Tibial artery (tissue), 4 donors: ENCODE results near the gene OR5D14.

ENCODE experiments used
- DNase-seq, 2 donors: peaks; one replicate each; pipeline ENCODE4 v3.0.0-alpha.2; 2019
- H3K27ac ChIP-seq, 2 donors: fragments of 200-600 bp; sonication (generic) in 1 of 2; 1 replicate in 1 of 2; 2 replicates in 1 of 2; pipeline ENCODE4 v1.5.1; 2018 to 2019; ENCODE audit warnings: mild to moderate bottlenecking in 1 of 2
- H3K27me3 ChIP-seq, 2 donors: fragments of 200-600 bp; sonication (generic) in 1 of 2; one replicate each; pipeline versions ENCODE4 v1.5.1 to v1.6.0; 2016 to 2019
- H3K36me3 ChIP-seq, 3 donors: fragments of 200-600 bp; sonication (generic) in 2 of 3; one replicate each; pipeline ENCODE4 v1.5.1; 2016 to 2019; ENCODE audit warnings: mild to moderate bottlenecking in 2 of 3
- H3K4me1 ChIP-seq, 4 donors: fragments of 200-600 bp; sonication (generic) in 2 of 4; 1 replicate in 3 of 4; 2 replicates in 1 of 4; pipeline ENCODE4 v1.5.1; 2016 to 2019
- H3K4me3 ChIP-seq, 2 donors: fragments of 200-600 bp; sonication (generic) in 1 of 2; 1 replicate in 1 of 2; 2 replicates in 1 of 2; pipeline ENCODE4 v1.5.1; 2018 to 2019; ENCODE audit warnings: mild to moderate bottlenecking in 2 of 2
- H3K9me3 ChIP-seq, 3 donors: fragments of 200-600 bp; sonication (generic) in 1 of 3; one replicate each; pipeline ENCODE4 v1.5.1; 2016 to 2019
- intact Hi-C: fragments of 100-400 bp; cut with DNase I; formaldehyde crosslinking; loops from one replicate; pipeline ENCODE4 v1.15.0; 2023; ENCODE audit warnings: low total_unique reads
- TF ChIP-seq, protein P1 (sequence below), 2 experiments: fragments of 200-600 bp in 1 of 2; fragments of 450-650 bp in 1 of 2; IDR thresholded peaks; one replicate each; pipeline ENCODE4 v1.5.1; 2017 to 2019; ENCODE audit warnings: antibody characterized with exemption in 2 of 2, mild to moderate bottlenecking in 1 of 2, moderate library complexity in 1 of 2

OR5D14 gene

DNA sequence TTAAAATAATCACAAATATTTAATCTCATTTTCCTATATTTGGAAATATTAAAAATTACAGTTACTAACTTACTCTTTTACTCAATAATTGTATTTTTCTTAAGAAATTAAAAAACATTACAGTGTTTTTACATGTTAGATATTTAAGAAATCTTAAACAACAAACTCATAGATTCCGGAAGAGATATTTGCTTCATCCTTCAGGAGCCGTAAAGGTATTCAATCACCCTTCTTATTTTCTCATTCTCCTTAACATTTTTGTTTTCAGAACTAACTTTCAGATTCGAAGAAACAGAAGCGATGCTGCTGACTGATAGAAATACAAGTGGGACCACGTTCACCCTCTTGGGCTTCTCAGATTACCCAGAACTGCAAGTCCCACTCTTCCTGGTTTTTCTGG is 24.0 kb downstream of the OR5D14 start, which contains the start of gene OR5D18:
Gene OR5D18, plus strand, starts transcription at position 301 of the 400 bp plus-strand sequence. Its CDS starts 0 bp downstream, at position 301.
- no peak for DNase-seq
- TF ChIP-seq, protein P1, sequence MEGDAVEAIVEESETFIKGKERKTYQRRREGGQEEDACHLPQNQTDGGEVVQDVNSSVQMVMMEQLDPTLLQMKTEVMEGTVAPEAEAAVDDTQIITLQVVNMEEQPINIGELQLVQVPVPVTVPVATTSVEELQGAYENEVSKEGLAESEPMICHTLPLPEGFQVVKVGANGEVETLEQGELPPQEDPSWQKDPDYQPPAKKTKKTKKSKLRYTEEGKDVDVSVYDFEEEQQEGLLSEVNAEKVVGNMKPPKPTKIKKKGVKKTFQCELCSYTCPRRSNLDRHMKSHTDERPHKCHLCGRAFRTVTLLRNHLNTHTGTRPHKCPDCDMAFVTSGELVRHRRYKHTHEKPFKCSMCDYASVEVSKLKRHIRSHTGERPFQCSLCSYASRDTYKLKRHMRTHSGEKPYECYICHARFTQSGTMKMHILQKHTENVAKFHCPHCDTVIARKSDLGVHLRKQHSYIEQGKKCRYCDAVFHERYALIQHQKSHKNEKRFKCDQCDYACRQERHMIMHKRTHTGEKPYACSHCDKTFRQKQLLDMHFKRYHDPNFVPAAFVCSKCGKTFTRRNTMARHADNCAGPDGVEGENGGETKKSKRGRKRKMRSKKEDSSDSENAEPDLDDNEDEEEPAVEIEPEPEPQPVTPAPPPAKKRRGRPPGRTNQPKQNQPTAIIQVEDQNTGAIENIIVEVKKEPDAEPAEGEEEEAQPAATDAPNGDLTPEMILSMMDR (IDR thresholded peaks at IDR 0.05), result no peak
- intact Hi-C loops, result no loop called here

DNA sequence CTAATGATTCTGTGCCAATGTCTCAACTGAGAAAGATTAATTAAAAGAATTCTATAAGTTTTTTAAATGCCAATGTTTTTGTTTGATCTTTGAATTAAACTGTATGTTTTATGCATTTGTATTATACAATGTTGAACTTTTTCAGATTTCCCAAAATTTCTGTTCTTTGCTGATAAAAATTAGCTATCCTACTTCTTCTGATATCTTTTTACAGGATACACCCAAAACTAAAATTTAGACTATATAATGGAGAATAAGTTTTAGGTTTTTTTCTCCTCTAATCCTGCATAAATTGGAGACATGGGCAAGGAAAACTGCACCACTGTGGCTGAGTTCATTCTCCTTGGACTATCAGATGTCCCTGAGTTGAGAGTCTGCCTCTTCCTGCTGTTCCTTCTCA is 31.6 kb downstream of the OR5D14 start, which contains the start of gene OR5L2:
Gene OR5L2, plus strand, starts transcription at position 301 of the 400 bp plus-strand sequence. Its CDS starts 0 bp downstream, at position 301.
- Histone ChIP-seq H3K27me3 (no peaks in the 10 kb centered on the region), H3K36me3 (no peaks in the 10 kb centered on the region), H3K27ac (no peak within 1 kb of the TSS), H3K9me3 (no peaks in the 10 kb centered on the region), H3K4me3 (no peak within 1 kb of the TSS), H3K4me1 (no peaks in the 10 kb centered on the region)
- no peak for DNase-seq
- TF ChIP-seq, protein P1 (IDR thresholded peaks at IDR 0.05), result no peak
- intact Hi-C loops, result no loop called here

More for the DNA sequence above, 24.0 kb downstream of the OR5D14 start, which contains the start of gene OR5D18:
- H3K27ac ChIP-seq, result no peak within 1 kb of the TSS
- no peaks in the 10 kb centered on the region for H3K27me3 ChIP-seq
- no peaks in the 10 kb centered on the region for H3K4me1 ChIP-seq
- no peaks in the 10 kb centered on the region for H3K36me3 ChIP-seq
- H3K4me3 ChIP-seq, result no peak within 1 kb of the TSS
- no peaks in the 10 kb centered on the region for H3K9me3 ChIP-seq

DNA sequence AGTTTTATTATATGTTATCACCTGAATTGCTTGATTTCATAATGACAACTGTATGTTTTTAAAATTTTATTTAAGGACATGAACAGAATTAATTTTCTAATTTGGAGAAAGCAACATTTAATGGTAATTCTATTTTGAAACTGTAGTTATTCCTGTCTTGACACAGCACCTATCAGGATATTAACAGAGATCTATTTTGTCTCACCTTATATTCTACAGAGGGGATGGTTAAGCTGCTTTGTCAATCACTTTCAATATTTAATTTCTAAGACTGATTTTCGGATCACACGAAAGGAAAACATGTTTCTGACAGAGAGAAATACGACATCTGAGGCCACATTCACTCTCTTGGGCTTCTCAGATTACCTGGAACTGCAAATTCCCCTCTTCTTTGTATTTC is 43.1 kb downstream of the OR5D14 start, which contains the start of gene OR5D16:
Gene OR5D16, plus strand, starts transcription at position 301 of the 400 bp plus-strand sequence. Its CDS starts 0 bp downstream, at position 301.
- intact Hi-C loops, result no loop called here
- H3K36me3 ChIP-seq, result no peaks in the 10 kb centered on the region
- TF ChIP-seq, protein P1 (IDR thresholded peaks at IDR 0.05), result no peak
- H3K27me3 ChIP-seq, result no peaks in the 10 kb centered on the region
- H3K4me3 ChIP-seq, result no peak within 1 kb of the TSS
- DNase-seq, result no peak
- H3K27ac ChIP-seq, result no peak within 1 kb of the TSS
- H3K4me1 ChIP-seq, result no peaks in the 10 kb centered on the region
- H3K9me3 ChIP-seq, result no peaks in the 10 kb centered on the region
